Right lobe of liver (tissue), 4 donors: ENCODE data around the gene ARFGAP3.

ENCODE experiments used
- CTCF ChIP-seq, 4 donors: fragments of 200-600 bp in 3 of 4; fragments of 450-650 bp in 1 of 4; IDR thresholded peaks; one replicate each; pipeline versions ENCODE4 v1.5.1 to v1.8.0; 2016 to 2022; ENCODE audit warnings: antibody characterized with exemption in 4 of 4, mild to moderate bottlenecking in 2 of 4
- POLR2A ChIP-seq: fragments of 450-650 bp; IDR thresholded peaks from one replicate; pipeline ENCODE4 v1.6.1; 2017; ENCODE audit warnings: antibody characterized with exemption, mild to moderate bottlenecking
- donor health status: DM: no; HTN: no; CAD: no.
- donor health status: DM: no; HTN: no; CAD: no.
- donor health status: DM: no; HTN: yes; CAD: no.

GRCh38 chr22:42877158-42877557 lies 20.1 kb upstream of the ARFGAP3 start:
- TF ChIP-seq CTCF (IDR thresholded peaks at IDR 0.05) = no peak
- no peak for TF ChIP-seq POLR2A
